Epithelial cell of prostate (primary cell): Measurements from ENCODE around the gene JRKL.
A peak's percentile ranks its signal among the peaks of the same experiment; 100 is the strongest.

Experiments
- DNase-seq: peaks from one replicate; pipeline ENCODE4 v3.0.0-alpha.2; 2011; ENCODE audit warnings: low read depth, low spot score
- H3K27ac ChIP-seq: fragments of 450-650 bp; 2 replicates; pipeline ENCODE4 v1.5.1; 2017; ENCODE audit warnings: mild to moderate bottlenecking

JRKL gene

DNA sequence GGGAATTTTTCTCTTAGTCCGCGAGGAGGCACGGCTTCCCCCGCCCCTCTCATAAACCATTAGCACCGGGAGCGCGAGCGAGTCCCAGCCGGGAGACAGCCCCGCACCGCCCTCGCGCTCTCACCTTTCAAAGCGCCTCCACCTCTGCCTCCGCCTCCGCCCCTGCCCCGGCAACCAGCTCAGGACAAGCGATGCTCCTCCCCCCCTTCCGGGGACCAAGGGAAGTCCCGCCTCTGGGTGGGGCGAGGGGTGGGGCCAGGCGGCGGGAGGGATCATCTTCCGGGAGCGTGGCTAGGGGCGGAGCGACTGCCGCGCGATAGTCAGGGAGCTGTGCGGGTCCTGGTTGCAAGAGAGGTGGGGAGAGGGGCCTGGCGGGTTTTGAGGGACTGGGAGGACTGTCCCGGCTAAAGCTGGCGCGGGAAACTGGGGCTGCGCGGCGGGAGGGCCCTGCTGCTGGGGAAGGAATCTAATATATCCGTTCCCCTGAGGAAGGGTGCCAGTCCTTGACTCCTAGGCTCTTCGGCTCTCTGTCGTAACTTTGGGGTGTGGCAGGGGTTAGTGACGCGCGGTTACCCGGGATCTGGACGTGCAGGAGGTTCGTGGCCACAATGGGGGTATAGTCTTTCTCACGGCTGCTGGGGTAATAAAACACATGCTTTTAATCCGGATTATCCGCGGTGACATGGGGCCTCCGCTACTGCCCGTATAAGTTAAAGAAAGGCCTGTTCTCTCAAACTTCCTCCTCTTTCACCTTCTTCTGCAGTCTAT is at the start of gene JRKL, which contains the start of gene CCDC82:
JRKL (plus strand) TSS at position 294 of the 768 bp plus-strand sequence. CDS start 637 bp downstream, outside the sequence.
CCDC82 (minus strand) TSS at position 193 of the 768 bp plus-strand sequence. CDS start 5,165 bp downstream, outside the sequence.
- peak; percentile 73 for DNase-seq
- peak within 1 kb of the TSS; percentile 72 for H3K27ac ChIP-seq

DNA sequence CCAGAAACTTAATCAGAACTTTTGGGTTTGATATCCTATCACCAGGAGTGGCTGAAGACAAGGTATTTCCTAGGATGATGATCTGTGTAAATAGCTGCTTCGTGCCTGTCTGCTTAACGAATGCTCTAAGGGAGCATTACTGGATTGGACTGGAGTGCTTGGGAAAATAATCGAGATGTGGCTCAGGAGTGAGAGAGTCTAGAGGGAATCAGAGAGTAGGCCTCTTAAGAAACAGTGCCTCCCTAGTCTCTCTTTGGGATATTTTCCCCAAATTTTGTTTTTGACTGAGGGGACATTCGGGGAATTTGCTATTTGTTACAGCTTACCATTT is 49.3 kb upstream of the JRKL start:
- no peak for DNase-seq
- H3K27ac ChIP-seq: peak overlapping the region; percentile 72

DNA sequence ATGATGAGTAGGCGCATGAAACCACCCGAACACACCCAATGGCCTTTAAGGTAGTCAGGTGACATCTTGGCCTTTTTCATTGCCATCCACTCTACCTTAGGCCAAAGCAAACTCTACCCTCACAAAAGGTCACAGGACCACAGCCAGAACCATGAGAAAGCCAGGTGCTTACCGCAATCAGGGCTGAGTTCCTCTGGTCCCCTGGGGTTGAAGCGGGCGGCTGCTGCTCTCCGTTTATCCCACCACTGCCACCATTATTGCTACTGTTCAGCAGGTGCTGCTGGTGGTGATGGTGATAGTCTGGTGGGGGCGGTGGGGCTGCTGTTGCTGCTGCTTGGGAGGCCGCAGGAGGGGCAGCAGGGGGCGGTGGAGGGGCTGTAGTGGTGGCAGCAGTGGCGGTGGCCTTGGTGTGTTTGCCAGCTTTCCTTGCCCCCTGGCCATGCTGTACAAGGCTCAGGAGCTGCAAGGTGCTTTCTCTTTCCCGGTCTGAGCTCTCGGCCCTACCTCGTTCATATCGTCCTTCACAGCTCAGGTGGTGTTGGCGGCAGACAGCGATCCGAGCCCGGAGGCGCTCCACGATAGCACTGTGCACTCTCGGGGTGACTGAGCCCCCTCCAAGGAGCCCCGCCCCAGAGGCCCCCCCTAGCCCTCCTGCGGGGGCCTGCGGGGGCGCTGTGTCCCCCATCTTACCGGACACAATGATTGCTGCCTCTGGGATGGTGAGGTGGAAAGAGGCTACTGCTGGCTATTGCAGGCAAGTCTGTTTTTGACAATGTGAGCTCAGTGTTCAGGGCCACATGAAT is 48.4 kb upstream of the JRKL start:
- no peak for DNase-seq
- H3K27ac ChIP-seq: peak overlapping the region; percentile 72

DNA sequence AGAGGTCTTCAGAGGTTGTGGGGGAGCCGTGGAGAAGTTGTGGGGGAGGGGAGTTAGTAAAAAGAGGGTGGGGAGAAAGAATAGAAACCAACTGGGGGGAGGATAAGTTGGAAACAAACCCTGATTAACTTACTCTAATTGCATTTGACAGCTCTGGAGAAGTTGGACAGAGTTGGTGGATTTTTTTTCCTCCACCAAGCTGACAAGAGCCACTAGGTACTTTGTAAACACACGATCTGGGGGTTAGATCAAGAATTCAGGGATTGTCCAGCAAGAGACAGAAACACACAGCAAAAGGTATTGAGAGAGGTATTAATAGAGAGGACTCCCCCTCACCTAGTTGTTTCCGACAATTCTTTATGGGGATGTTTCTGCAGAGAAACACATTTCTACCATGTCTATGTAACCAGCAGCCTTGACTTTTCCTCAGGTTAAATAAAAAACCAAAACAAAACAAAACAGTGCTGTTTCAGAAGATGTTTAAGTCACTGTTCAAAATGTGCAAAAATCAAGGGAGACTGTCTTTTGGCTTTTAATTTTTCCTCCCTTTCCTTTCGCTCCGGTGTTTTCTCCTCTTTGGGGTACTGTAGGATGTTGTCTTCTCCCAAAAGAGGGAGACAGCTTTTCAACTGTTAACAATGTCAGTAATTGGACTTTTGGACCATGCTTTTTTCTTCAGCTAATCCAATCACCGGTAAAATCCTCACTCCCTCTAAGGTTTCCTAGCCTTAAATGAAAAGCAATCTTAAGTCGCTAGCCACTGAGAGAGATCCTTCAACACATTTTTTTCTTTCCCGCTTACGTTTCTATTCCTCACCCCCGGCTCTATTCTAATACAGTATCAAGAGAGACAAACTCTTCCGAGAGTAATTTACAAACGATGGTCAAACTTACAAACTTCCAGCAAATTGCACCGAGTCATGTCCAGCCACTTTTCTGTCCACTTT is 47.5 kb upstream of the JRKL start:
- DNase-seq: no peak

DNA sequence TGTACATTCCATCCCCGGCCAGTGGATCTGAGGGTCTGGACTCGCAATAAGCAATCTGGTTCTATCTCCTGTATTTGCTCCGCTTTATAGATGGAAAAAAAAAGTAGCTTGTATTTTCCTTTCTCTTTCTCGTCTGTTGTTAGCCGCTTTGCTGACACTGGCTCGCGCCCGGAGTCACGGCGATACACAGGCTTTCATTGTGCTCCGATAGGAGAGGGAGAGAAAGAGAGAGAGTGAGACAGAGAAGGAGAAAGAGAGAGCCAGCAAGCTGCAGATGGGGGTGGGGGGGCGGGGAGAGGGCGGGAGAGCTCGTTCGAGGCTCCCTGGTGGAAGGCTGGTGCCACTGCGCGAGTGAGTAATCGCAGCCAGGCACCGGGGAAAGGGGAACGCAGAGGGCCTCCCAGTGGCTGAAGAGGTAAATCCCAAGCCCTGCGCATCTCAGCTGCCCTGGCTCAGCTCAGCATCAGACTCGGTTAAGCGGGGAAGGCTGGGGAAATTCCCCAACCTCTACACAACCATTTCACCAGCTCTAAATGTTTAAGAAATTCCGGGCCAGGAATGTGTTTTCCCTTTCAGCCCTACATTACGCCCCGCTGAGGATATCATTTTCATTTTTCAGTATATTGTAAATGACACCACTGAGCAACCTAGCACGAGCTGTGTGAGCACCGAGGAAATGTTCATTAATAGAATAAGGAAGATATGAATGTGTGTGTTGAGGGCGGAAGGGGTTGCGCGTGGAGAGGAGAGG is 46.7 kb upstream of the JRKL start, which contains the start of gene MAML2:
MAML2 (minus strand) TSS at position 235 of the 751 bp plus-strand sequence. CDS start 1,300 bp downstream, outside the sequence.
- peak; percentile 40 for DNase-seq
- peak within 1 kb of the TSS; percentile 72 for H3K27ac ChIP-seq

More for the DNA sequence above, 47.5 kb upstream of the JRKL start:
- H3K27ac ChIP-seq: peak overlapping the region; percentile 72

DNA sequence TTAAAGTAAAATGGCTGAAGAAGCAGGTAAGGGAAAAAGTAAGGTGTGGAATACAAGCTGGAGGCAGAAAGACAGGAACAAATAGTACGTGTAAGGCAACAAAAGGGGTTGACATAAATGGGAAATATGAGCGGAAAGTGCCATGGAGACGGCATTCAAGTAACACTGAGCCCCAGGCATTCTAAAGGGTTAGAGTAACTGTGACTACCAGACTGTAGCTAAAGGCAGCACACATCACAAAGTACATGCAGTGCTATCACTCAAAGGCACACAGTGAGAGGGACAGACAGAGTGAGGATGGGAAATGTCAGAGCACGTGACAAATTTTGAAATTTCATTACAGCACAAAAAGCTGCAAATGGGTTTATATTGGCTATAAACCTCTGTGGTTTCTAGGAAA is 33.0 kb upstream of the JRKL start:
- DNase-seq: no peak
- no peak overlapping the region for H3K27ac ChIP-seq

DNA sequence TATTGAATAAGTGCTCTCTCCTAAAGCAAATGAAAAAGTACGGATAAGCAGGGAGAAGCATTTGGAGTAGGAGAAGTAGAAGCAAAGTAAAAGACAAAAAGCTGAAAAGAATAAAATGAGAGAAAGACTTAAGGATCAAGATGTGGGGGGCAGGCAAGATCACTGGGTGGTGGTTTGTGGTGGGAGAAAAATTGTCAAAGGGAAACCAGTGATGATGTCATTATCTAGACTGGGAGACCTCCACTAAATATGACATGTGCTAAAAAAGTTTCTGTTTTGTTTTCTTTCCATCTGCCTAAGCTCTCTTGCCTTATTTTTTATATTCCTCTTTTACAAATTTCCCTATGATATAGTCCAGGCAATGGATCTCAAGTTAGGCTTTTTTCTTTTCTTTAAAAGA is 32.0 kb upstream of the JRKL start:
- DNase-seq: no peak
- no peak overlapping the region for H3K27ac ChIP-seq

DNA sequence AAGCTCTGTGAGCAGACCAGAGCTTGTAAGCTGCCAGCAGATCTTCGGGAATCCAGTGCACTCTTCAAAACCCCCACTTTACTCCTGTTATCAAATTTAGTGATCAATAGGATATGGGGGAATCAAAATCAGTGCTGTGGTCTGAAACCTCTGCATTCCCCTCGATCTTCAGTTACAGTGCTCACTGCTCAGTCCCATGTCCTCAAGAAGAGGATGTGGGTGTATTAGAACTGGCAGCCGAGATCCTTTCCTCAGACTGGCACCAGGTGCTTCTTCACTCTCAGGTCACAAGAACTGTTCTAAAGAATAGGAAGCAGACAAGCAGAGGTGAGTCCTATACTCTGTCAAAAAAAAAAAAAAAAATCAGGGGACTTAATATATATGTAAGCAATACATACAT is 31.5 kb upstream of the JRKL start:
- H3K27ac ChIP-seq: no peak overlapping the region
- DNase-seq: no peak

DNA sequence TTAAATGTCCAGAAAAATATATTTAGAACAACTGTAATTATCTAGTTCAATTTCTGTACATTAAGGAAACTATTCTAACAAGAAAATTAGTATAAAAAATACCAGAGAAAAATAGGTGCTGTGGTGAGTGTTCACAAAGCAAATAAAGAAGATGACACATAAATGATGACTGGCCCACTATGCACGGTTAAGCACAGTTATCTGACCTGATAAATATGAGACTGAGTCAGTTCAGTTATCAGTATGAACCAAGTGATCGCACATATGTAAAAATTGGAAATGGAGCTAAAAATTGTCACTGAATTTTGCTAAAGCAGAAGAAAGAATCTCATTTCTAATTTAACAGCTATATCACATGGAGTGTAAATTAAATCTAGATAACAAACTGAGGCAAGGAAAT is 28.0 kb upstream of the JRKL start:
- no peak overlapping the region for H3K27ac ChIP-seq
- no peak for DNase-seq

DNA sequence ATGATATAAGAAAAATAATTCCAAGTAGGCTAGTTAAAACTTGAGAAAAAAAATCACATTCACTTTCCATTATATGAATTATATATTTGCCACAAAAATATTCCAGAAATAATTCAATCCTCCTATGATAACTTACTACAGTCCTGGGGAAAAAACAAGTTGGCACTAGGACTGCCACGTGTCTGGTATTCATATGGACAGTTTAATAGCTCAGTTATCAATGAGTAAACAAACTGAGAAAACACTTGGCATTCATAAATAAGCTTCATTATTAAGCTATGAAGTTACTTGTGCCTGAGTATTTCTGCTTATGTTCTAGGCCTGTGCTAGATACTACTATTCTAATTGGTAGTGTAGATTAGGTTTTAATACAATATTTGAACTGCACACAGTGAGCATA is 24.3 kb upstream of the JRKL start:
- DNase-seq: no peak
- H3K27ac ChIP-seq: no peak overlapping the region

DNA sequence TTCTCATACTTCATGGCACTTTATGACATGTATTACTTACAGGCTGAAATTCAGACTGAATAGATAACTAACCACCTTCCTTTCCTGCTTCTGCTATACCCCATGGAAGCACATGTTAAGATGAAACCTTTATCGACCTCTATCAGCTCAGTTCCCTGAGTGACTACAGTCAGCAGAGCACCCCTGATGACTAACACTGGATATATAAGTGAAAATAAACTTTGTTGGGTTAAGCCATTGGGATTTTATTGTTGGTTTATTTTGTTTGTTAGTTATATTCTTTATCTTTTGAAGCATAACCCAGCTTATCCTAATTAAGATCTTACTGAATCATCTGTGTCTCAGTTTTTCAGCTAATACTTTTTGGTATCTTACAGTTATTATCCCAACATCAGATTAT is 23.8 kb upstream of the JRKL start:
- no peak for DNase-seq
- H3K27ac ChIP-seq: no peak overlapping the region

DNA sequence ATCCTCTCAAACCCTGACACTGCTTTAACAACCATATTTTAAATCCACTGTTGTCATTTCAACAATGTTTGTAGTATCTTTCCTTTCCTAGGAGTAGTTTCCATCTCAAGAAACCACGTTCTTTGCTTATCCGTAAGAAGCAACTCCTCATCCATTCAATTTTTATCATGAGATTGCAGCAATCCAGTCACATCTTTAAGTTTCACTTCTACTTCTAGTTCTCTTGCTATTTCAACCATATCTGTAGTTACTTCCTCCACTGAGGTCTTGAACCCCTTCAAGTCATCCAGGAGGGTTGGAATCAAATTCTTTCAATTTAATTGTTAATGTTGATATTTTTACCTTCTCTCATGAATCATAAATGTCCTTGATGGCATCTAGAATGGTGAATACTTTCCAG is 22.5 kb upstream of the JRKL start:
- no peak overlapping the region for H3K27ac ChIP-seq
- DNase-seq: no peak

DNA sequence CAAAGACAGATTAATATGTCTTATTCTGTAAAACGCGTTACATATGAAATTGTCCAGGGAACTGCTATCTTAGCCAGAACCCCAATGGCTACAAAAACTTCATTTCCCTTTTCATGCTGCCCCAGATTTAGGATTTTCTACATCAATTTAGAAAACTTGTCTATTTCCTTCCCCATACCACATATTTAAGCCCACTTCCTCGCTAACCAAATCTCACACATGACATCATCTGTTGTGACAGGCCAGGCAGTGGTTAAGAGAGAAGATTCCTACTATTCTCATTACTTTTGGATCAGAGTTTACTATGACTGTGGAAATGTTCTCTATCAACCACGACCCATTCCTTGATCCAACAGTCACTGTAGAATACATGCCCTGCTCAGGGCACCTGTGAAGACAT is 16.0 kb upstream of the JRKL start:
- H3K27ac ChIP-seq: no peak overlapping the region
- no peak for DNase-seq

DNA sequence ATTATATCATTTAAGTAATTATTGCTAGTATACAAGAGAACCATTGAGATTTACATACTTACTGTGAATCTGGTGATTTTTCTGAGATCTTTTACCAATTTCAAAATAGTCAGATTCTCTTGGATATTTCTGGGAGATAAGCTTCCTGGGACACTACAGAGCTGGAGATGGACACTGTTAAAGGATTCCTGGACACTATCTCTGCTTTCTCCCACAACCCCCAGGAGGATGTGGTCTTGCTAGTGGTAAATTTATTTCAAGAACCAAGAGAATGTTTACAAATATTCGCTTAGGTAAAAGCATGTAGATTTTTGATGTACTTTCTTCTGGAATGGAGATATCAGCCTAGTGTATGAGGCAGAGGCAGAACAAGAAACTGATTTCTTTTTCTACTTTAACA is 13.0 kb upstream of the JRKL start:
- DNase-seq: no peak
- no peak overlapping the region for H3K27ac ChIP-seq

DNA sequence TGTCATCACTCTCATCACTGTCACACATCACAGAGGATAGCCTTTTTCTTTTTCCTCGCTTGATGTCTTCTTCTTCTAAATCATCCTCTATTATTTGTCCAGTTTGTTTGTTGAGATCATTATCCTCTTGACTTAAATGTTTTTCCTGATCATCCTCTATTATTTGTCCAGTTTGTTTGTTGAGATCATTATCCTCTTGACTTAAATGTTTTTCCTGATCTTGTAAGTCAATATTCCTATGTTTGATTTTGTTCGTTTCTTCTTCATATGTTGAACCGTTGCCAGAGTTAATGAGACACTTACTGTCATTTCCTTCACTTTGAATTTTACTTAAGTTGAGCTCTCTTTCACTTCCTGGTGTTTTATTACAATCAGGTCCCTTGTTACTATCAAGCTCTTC is 5.7 kb upstream of the JRKL start:
- DNase-seq: no peak

DNA sequence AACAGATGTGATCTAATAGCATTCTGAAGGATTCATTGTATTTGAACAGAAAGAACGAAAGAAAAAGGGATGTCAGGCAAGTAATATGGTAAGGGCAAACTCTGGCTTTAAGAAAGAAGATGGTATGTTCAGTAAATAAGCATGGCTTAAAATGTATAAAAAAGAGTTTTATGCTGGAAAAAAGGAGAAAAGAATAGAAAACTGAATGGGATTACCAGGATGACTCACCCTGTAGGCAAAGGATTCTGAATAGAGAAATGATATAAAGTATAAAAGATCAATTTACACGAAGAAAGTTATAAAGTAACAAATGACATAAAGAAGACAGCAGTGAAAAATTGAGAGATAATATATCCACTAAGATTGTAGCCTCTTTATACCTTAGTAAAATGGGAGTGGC is 4.6 kb upstream of the JRKL start:
- no peak for DNase-seq
- no peak overlapping the region for H3K27ac ChIP-seq

More for the DNA sequence above, 5.7 kb upstream of the JRKL start:
- H3K27ac ChIP-seq: no peak overlapping the region

DNA sequence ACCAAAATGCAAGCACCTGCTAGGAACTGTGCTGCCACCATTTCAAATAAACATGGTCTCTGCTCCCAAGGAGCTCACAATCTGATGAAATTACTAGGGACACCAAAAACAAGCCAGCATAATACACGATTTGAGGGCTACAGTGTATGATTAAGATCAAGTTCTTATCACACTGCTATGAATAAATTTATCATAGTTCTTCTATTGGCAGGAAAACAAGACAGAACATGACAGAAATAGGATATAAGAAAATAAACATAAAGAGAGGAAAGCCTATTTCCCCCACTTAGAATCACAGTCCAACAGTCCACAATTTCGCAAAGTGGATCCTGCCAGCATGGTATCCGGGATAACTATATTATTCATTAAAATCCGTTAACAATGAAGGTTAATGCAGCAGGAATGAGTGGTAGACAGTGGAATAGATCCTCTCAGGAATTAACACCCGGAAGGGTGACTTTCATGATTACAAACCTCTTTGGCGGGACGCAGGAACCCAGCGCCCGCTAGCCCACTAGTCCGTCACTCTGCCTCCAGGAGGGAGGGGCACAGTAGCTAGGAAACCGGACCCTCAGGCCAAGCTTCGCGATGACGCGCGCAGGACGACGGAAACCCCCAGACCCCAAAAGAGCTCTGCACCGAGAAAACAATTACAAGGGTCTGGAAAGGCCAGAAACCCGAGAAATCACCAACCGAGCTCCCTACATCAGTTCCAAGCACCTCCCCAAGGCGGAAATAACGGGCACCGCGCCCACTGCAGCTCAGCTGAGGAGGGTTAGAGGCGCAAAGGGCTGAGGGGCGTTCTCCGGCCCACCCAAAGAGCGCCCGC is 708 bp upstream of the JRKL start:
- DNase-seq: no peak
- peak overlapping the region; percentile 72 for H3K27ac ChIP-seq

DNA sequence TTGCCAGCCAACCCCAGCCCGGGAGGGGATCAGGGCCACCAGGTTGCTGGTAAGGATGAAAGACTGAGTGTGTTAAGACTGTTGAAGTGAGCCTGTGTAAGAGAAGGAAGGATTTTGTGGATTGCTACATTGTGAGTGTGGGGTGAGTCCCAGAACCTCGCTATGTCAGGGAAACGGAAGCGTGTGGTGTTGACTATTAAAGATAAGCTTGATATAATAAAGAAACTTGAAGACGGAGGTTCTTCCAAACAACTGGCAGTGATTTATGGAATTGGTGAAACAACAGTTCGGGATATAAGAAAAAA is 627 bp downstream of the JRKL start:
- DNase-seq: no peak
- peak overlapping the region; percentile 72 for H3K27ac ChIP-seq

DNA sequence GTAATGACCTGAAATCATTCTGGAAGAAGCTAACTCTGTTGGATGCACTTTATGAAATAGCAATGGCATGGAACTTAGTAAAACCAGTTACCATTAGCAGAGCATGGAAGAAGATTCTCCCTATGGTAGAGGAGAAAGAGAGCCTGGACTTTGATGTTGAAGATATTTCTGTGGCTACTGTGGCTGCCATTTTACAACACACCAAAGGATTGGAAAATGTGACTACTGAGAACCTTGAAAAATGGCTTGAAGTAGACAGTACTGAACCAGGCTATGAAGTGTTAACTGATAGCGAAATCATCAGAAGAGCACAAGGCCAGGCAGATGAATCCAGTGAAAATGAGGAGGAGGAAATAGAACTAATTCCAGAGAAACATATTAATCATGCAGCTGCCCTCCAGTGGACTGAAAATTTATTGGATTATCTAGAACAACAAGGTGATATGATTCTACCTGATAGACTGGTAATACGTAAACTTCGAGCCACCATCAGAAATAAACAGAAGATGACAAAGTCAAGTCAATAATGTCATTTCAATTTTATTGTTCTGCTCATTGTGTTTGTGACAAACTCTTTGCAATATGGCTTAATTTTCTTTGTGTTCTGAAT is 2.0 kb downstream of the JRKL start:
- H3K27ac ChIP-seq: no peak overlapping the region
- no peak for DNase-seq
